DND-41 (cell line): Measurements from ENCODE around the gene SMIM10L2A.

Source experiments
- ATAC-seq: fragments of 200-7000 bp; cut with Tn5 transposase; 3 replicates; pipeline ENCODE4 v1.9.1; 2021; ENCODE audit warnings: low read depth; ENCODE audit not compliant: insufficient read depth
- DNase-seq: peaks from one replicate; pipeline ENCODE4 v3.0.0-alpha.2; 2020
- H2AFZ ChIP-seq: 2 replicates; pipeline ENCODE4 v1.6.0; 2012; ENCODE audit warnings: low read depth, low read length
- H3K27ac ChIP-seq: 2 replicates; pipeline ENCODE4 v1.5.1; 2012; ENCODE audit warnings: low read length, inconsistent platforms
- H3K27me3 ChIP-seq: fragments of 200-600 bp; sonication (generic); 2 replicates; pipeline ENCODE4 v1.6.0; 2012; ENCODE audit warnings: low read length, mild to moderate bottlenecking, inconsistent platforms; ENCODE audit not compliant: insufficient read depth, poor library complexity
- H3K36me3 ChIP-seq: 2 replicates; pipeline ENCODE4 v1.5.1; 2012; ENCODE audit warnings: low read length, inconsistent platforms; ENCODE audit not compliant: insufficient read depth
- H3K4me1 ChIP-seq: 2 replicates; pipeline ENCODE4 v1.5.1; 2012; ENCODE audit warnings: mild to moderate bottlenecking, low read length; ENCODE audit not compliant: insufficient read depth
- H3K4me2 ChIP-seq: 2 replicates; pipeline ENCODE4 v1.6.0; 2012; ENCODE audit warnings: mild to moderate bottlenecking, moderate library complexity, low read length, inconsistent platforms; ENCODE audit not compliant: insufficient read depth
- H3K4me3 ChIP-seq, 2 experiments: fragments of 200-600 bp in 1 of 2; shearing (Covaris generic) in 1 of 2; 2 replicates each; pipeline ENCODE4 v1.5.1; 2012 to 2016; ENCODE audit warnings: inconsistent platforms in 2 of 2, low read length in 2 of 2, mild to moderate bottlenecking in 2 of 2, low read depth in 1 of 2, moderate library complexity in 1 of 2
- H3K79me2 ChIP-seq: 2 replicates; pipeline ENCODE4 v1.6.0; 2012; ENCODE audit warnings: low read length, inconsistent platforms; ENCODE audit not compliant: insufficient read depth
- H3K9ac ChIP-seq: 2 replicates; pipeline ENCODE4 v1.6.0; 2012; ENCODE audit warnings: low read depth, mild to moderate bottlenecking, inconsistent platforms, low read length, moderate library complexity
- H3K9me3 ChIP-seq: 2 replicates; pipeline ENCODE4 v1.5.1; 2012; ENCODE audit warnings: low read length, moderate library complexity, mild to moderate bottlenecking, inconsistent platforms; ENCODE audit not compliant: insufficient read depth, severe bottlenecking
- H4K20me1 ChIP-seq: 2 replicates; pipeline ENCODE4 v1.6.0; 2012; ENCODE audit warnings: low read length; ENCODE audit not compliant: insufficient read depth
- EZH2 ChIP-seq: IDR thresholded peaks from 3 replicates; pipeline ENCODE4 v1.6.1; 2012; ENCODE audit warnings: borderline replicate concordance, low read depth, mild to moderate bottlenecking, moderate library complexity, low read length, inconsistent platforms; ENCODE audit not compliant: severe bottlenecking
- TF ChIP-seq, protein P1 (sequence below): IDR thresholded peaks from 2 replicates; pipeline ENCODE4 v1.5.1; 2012; ENCODE audit warnings: borderline replicate concordance, low read length, moderate library complexity, mild to moderate bottlenecking; ENCODE audit not compliant: poor library complexity, severe bottlenecking; ENCODE audit errors: extremely low read depth

The SMIM10L2A gene

DNA sequence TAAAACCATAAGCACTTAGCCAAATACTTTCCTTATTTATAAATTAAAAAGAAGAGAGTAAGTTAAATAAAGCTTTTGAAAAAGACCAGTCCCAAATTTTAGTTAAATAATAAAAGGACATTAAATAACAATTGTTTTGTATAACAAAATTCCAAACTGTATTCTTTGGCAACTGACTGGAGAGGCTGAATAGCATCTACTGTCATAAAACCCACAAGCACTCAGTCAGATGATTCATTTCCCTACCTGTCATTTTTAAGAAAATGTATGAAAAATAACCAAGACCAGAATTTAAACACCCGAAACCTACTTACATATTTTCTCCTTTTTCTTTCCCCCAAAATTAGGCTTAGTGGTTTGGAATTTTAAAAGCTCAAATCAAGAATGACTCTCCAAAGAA, 32.5 kb upstream of the SMIM10L2A start:
- H3K27ac ChIP-seq, result no peak overlapping the region
- no peak overlapping the region for H3K4me3 ChIP-seq
- H3K36me3 ChIP-seq, result no peaks in the 10 kb centered on the region
- H3K4me1 ChIP-seq, result peaks cover 7% of the 10 kb centered on the region; the same call in 1 of the 2 replicates
- H3K9me3 ChIP-seq, result no peaks in the 10 kb centered on the region
- H3K9ac ChIP-seq, result no peak overlapping the region
- H3K79me2 ChIP-seq, result no peaks in the 10 kb centered on the region
- H3K4me2 ChIP-seq, result no peak overlapping the region
- no peak for DNase-seq
- TF ChIP-seq, protein P1, sequence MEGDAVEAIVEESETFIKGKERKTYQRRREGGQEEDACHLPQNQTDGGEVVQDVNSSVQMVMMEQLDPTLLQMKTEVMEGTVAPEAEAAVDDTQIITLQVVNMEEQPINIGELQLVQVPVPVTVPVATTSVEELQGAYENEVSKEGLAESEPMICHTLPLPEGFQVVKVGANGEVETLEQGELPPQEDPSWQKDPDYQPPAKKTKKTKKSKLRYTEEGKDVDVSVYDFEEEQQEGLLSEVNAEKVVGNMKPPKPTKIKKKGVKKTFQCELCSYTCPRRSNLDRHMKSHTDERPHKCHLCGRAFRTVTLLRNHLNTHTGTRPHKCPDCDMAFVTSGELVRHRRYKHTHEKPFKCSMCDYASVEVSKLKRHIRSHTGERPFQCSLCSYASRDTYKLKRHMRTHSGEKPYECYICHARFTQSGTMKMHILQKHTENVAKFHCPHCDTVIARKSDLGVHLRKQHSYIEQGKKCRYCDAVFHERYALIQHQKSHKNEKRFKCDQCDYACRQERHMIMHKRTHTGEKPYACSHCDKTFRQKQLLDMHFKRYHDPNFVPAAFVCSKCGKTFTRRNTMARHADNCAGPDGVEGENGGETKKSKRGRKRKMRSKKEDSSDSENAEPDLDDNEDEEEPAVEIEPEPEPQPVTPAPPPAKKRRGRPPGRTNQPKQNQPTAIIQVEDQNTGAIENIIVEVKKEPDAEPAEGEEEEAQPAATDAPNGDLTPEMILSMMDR, result no peak
- TF ChIP-seq EZH2, result no peak
- H3K27me3 ChIP-seq, result no peaks in the 10 kb centered on the region
- H2AFZ ChIP-seq, result no peak overlapping the region
- no peaks in the 10 kb centered on the region for H4K20me1 ChIP-seq
- ATAC-seq, result no peak

DNA sequence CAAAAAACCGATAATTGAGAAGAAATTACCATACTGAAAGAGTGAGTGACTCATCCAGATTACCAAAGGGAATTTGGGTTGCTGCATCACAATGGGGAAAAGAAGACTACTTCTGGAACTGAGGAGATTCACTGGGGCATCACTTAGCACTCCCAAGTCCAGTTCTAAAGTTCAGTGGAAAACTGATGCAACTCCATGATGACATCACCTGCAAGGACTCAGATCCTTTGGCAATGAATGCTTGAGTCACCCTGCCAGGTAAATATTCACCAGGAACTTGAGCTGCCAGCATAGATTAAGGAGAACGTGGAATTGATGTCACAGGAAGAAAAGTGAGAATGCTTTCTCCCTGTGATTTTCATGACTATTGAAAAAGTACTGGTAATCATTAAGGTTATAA, 32.0 kb upstream of the SMIM10L2A start:
- TF ChIP-seq, protein P1, result no peak
- TF ChIP-seq EZH2, result no peak
- ATAC-seq (no peak), DNase-seq (no peak)
- no peak overlapping the region for H3K27ac ChIP-seq
- H4K20me1 ChIP-seq, result no peaks in the 10 kb centered on the region
- H3K4me1 ChIP-seq, result peaks cover 3% of the 10 kb centered on the region; the same call in 1 of the 2 replicates
- H3K4me3 ChIP-seq, result no peak overlapping the region
- no peak overlapping the region for H3K4me2 ChIP-seq
- no peak overlapping the region for H2AFZ ChIP-seq
- H3K36me3 ChIP-seq, result no peaks in the 10 kb centered on the region
- H3K9ac ChIP-seq, result no peak overlapping the region
- no peaks in the 10 kb centered on the region for H3K27me3 ChIP-seq
- H3K79me2 ChIP-seq, result no peaks in the 10 kb centered on the region
- no peaks in the 10 kb centered on the region for H3K9me3 ChIP-seq

DNA sequence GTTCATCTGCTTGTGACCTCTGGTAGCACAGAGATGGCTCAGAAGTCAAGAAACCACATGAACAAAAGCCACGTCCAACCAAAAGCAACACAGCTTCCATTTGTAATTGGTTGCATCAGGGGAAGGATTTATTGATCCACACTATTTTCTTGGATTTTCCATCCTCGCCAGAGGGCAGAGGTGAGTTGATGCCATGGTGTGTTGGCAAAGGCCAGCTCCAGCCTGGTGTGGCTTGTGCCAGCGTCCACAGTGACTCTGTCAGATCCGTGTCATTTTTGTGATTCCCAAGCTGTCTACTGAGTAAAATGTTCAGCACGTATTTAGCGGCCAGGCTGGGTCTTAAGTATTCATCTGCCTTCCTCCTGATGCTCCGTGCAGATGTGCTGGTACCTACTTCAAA, 30.0 kb upstream of the SMIM10L2A start:
- H3K9me3 ChIP-seq, result no peaks in the 10 kb centered on the region
- no peak overlapping the region for H3K4me2 ChIP-seq
- TF ChIP-seq, protein P1, result no peak
- TF ChIP-seq EZH2, result no peak
- no peak overlapping the region for H2AFZ ChIP-seq
- no peak overlapping the region for H3K4me3 ChIP-seq
- H3K79me2 ChIP-seq, result no peaks in the 10 kb centered on the region
- no peak for DNase-seq
- H3K9ac ChIP-seq, result no peak overlapping the region
- H3K27me3 ChIP-seq, result no peaks in the 10 kb centered on the region
- no peaks in the 10 kb centered on the region for H3K4me1 ChIP-seq
- no peaks in the 10 kb centered on the region for H3K36me3 ChIP-seq
- no peaks in the 10 kb centered on the region for H4K20me1 ChIP-seq
- ATAC-seq, result no peak
- H3K27ac ChIP-seq, result no peak overlapping the region

DNA sequence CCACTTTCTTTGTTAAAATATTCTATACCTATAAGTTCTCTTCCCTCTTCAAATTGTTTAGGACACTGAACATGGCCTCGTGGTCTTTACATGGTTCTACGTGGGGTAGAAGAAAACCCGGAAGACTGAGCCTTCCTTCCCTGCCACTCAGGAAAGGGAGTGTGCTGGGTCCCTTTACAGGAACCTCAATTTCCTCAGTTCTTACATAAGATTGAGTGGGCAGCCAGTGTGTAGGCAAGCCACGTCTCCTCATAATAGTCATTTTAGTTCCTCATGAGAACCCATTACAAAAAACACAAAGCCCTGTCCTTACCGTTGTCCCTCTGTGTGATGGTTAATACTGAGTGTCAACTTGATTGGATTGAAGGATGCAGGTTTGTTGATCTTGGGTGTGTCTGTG, 28.7 kb upstream of the SMIM10L2A start:
- Histone ChIP-seq H3K79me2 (no peaks in the 10 kb centered on the region), H3K4me3 (no peak overlapping the region), H3K4me1 (no peaks in the 10 kb centered on the region), H4K20me1 (no peaks in the 10 kb centered on the region), H3K9me3 (no peaks in the 10 kb centered on the region), H2AFZ (no peak overlapping the region), H3K36me3 (no peaks in the 10 kb centered on the region), H3K4me2 (no peak overlapping the region), H3K27me3 (no peaks in the 10 kb centered on the region), H3K9ac (no peak overlapping the region), H3K27ac (no peak overlapping the region)
- ATAC-seq, result no peak
- no peak for TF ChIP-seq EZH2
- TF ChIP-seq, protein P1, result no peak
- DNase-seq, result no peak
